Activated CD4-positive, CD25-positive, alpha-beta regulatory T cell treated with anti-CD3 and anti-CD28 coated beads, Interleukin-2, amount 50 U/mL, for 16 hours (primary cell): Measurements from ENCODE around the gene PCP2.
"Not testable (repeated sequence)": the region's sequence is repeated elsewhere in the genome, so short reads cannot be mapped to it uniquely, and the experiment has no call there.

Experiments
- DNase-seq: peaks from one replicate; pipeline ENCODE4 v3.0.0-alpha.2; 2020; ENCODE audit warnings: low read depth, low spot score

PCP2 gene

DNA sequence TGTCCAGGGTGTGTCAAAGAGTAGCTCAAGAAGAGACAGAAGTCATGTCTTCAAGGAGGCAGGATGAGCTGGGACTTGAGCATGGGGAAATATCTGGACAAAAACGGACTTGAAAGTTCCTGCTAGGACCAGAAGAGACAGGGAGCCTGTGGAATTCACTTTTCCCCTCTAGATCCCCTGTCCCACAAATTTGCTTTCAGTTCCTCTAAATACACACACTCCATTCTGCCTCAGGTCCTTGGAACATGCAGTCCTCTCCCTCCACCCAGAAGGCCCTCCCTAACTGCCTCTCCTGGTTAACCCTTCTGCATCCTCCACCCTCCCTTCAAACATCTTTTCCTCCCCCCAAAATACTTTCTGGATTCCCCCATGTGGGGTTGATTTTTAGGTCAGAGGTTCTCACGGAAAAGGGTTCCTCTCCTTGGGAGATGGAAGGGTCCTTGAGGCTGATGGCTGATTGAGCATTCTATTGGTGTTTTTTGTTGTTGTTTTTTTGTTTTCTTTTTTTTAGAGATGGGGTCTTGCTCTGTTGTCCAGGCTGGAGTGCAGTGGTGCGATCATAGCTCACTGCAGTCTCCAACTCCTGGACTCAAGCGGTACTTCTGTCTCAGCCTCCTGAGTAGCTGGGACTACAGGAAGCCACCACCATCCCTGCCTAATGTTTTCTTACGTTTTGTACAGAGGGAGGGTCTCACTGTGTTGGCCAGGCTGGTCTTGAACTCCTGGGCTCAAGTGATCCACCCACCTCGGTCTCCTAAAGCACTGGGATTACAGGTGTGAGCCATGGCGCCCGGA, 28.4 kb upstream of the PCP2 start:
- no peak for DNase-seq

GRCh38 chr19:7658219-7658686, 24.7 kb upstream of the PCP2 start:
- DNase-seq, result no peak

- no peak for DNase-seq
These were observed 23.7 kb upstream of the PCP2 start for GRCh38 chr19:7657131-7657751.

DNA sequence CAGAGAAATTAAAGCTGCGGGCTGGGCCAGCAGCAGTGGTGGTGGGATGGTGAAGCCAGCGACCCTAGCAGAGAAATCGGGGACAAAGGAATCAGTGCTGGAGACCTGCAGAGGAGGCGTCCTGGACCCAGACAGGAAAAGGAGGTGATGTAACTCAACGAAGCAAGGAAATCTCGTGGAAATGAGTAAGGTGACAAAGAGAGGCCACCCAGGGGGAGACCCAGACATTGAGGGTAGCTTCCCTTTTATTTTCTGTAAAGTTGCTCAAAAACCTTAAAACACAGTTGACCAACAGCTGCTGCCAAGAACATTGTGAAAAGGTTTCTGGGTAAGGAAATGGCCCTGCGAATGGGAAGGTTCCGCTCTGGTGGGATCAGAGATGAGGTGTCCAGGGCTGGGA, 22.1 kb upstream of the PCP2 start:
- DNase-seq, result no peak

GRCh38 chr19:7654401-7654800, 20.9 kb upstream of the PCP2 start:
- DNase-seq, result no peak

DNA sequence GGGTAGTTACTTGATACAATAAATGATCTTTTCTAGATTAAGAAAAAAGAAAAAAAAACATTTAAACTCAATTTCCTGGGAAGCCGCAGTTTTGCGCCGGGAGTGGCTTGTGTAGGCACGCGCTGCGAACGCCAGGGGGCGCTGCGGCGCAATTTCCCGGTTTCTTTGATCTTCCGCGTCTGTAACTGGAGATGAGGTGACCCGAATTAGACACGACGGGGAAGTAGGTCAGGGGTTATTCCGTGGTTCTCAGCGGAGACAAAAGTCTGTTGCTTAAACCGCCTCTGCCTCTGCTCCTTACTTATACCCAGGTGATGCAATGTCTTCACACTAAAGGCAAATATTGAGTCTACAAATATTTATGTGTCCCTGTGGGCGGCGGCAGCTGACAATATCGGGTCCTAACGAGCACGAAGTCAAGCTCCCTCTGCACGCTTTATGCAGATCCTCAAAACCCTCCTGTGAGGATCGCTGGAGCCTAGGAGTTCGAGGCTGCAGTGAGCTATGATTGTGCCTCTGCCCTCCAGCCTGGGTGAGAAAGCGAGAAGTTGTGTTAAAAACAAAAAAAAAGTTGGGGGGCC, 18.6 kb upstream of the PCP2 start:
- peak; percentile 76 for DNase-seq

DNA sequence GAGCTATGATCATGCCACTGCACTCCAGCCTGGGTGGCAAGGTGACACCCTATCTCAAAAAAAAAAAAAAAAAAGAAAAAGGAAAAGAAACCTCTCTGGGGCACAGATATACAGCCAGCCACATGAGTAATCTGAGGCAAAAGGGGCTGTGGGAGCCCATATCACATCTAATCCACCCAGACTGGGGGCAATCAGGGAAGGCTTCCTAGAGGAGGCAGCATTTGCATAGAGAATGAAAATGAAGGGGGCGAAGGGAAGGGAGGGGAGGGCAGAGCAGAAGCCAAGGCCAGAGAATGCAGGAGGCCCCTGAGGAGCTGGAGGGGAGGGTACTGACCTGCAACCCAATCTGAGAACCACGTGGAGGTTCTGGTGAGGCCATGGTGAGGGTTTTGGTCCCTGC, 16.6 kb upstream of the PCP2 start:
- DNase-seq, result no peak

DNA sequence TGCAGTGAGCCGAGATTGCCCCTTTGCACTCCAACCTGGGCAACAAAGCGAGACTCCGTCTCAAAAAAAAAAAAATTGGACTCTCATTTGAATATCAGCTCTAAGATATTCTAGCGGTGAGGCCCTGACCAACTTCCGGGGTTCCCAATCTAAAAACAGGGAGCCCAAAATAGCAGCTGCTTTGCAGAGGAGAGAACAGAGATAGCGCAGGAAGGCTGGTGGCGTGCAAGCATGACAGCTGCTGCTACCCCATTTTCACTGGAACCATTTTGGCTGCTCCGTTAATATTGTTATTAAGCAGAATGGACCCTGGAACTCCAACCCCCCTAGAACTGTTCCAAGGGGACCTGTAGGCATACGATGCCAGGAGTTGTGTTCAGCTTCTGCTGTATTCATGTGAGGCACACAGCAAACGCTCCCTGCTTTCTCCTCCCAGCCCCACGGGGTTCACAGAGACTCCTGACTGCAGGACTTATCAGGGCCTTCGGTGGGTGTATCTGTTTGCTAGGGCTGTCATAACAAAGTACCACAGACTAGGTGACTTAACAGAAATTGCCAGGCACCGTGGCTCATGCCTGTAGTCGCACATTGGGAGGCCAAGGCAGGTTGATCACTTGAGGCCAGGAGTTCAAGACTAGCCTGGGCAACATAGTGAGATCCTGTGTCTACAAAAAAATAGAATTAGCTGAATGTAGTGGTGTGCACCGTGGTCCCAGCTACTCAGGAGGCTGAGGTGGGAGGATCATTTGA, 14.9 kb upstream of the PCP2 start:
- no peak for DNase-seq

DNA sequence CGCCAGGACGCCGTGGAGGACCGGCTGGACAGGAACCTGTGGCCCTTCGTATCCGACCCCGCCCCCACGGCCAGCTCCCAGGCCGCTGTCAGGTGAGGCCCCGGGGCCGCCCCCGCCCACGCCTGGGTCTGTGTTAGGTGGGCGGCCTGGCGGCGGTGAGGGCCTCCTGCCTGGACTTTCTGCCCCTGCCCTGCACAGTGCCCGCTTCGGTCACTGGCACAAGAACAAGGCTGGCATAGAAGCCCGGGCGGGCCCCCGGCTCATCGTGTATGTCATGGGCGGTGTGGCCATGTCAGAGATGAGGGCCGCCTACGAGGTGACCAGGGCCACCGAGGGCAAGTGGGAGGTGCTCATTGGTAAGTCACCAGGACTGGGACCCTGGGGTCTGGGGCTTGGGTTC, 13.6 kb upstream of the PCP2 start:
- DNase-seq, result no peak

GRCh38 chr19:7646426-7646700, 12.8 kb upstream of the PCP2 start:
- DNase-seq, result no peak

GRCh38 chr19:7645656-7646425, 12.3 kb upstream of the PCP2 start:
- no peak for DNase-seq

GRCh38 chr19:7645163-7645562, 11.6 kb upstream of the PCP2 start:
- DNase-seq, result no peak

GRCh38 chr19:7644550-7644877, 11.0 kb upstream of the PCP2 start:
- DNase-seq, result no peak

GRCh38 chr19:7643629-7644549, 10.4 kb upstream of the PCP2 start:
- DNase-seq, result not testable (repeated sequence)

GRCh38 chr19:7643031-7643415, 9.5 kb upstream of the PCP2 start:
- no peak for DNase-seq

GRCh38 chr19:7642295-7643030, 8.9 kb upstream of the PCP2 start:
- no peak for DNase-seq

DNA sequence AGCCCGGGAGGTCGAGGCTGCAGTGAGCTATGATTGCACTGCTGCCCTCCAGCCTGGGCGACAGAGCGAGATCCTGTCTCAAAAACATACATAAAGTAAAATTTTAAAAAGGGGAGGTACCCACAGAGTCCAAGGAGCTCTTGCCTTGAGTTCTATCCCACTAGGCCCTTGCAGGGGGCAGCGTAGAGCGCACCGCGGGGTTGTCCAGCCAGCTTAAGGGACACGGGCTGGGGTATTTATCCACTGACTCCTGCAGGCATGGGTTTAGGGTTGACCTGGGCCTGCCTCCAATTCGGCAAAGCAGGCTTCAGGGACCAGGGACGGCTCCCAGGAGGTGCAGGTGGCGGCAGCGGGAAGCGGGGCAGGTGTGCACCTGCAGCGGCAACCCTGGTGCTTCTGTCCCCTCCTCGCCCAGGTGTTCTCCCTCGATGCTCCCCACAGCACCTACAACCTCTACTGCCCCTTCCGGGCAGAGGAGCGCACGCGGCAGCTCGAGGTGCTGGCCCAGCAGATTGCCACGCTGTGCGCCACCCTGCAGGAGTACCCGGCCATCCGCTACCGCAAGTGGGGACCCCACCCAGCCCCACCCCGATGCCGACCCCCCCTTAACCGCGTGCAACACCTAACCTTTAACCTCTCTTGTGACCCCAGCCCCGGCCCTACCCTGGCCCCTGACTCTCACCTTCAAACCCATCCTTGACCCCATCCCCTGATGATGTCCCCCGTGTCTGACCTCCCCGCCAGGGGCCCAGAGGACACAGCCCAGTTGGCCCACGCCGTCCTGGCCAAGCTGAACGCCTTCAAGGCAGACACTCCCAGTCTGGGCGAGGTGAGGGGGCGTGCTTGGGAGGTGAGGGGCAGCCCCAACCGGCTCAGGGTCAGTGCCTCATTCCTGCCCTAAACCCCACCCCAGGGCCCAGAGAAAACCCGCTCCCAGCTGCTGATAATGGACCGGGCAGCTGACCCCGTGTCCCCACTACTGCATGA, 8.1 kb upstream of the PCP2 start:
- no peak for DNase-seq

GRCh38 chr19:7640803-7641202, 7.3 kb upstream of the PCP2 start:
- no peak for DNase-seq

GRCh38 chr19:7639863-7640348, 6.4 kb upstream of the PCP2 start:
- no peak for DNase-seq
